Hematopoietic multipotent progenitor cell treated with erythropoietin and hydrocortisone succinate and interleukin-3 and kit ligand, for 4 days (in vitro differentiated cells): ENCODE measurements around the gene LHPP.
A peak's percentile ranks its signal among the peaks of the same experiment; 100 is the strongest.

Experiments
- DNase-seq: peaks from one replicate; pipeline ENCODE4 v3.0.0-alpha.2; 2015

Gene LHPP

GRCh38 chr10:124522933-124523871 is 61.6 kb downstream of the LHPP start:
- no peak for DNase-seq

GRCh38 chr10:124523901-124524300 is 62.3 kb downstream of the LHPP start:
- DNase-seq = no peak

DNA sequence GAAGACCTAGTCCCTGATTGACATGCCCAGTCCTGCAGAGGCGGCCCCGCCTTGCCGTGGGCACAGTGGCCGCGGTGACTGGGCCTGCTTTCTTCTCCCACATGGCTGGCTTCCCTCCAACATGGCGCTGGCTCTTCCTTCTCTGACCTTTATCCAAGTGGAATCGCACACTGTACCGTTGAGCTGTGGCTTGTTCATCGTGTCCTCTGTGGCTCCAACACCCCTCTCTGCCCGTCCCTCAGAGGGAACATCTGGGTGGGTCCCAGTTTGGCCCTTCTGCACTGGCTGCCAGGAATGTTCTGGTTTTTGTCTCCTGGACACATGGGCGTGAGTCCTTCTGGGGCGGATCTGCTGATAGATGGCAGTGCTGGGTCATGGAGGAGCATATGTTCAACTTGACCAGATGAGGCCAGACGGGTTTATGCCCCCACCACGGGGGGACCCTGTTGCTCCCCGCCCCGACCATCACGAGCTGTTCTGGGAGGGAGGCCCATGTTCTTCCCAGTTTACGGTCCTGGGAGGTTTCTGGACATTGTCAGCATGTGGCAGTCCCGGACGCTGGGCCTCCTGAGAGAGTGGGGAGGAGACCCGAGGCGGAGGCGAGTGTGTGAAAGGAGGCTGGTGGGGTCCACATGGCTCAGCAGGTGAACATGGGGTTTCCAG is 63.5 kb downstream of the LHPP start:
- peak; percentile 62 for DNase-seq

DNA sequence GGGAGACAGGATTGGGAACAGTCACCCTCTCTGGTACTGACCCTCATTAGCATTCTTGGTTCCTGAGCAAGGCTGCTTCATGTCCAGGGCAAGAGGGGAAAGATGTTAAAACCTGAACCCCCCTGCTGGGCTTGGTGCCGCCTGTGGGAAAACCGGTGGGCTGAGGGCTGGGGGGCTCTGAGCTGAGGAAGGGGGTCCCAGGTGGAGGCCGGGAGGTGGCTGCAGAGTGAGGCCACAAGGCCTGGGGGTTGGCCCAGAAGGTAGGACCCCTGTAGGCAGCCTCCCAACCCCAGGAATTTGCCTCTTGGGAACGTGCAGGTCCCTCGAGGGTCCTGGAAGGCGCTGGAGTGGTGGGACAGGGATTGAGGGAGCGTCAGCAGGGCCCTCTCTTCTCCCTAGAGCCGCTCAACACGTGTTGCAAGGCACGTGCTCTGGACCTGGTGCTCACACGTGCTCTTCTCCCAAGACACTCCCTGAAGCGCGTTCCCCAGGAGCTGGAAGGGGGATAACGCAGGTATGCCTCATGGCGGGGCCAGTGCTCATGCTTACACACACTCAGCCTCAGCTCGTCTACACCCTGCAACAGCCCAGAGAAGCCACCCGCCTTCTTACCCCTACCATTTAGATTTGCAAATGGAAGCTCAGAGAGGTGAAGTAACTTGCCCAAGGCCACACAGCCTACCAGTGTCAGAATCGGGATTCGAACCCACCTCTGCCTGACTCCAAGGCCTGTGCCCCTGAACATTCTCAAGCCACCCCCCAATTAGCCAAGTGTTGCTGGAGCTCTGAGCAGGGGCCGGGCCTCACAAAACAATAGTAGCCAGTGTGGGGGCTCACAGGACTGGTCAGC is 64.4 kb downstream of the LHPP start:
- no peak for DNase-seq

DNA sequence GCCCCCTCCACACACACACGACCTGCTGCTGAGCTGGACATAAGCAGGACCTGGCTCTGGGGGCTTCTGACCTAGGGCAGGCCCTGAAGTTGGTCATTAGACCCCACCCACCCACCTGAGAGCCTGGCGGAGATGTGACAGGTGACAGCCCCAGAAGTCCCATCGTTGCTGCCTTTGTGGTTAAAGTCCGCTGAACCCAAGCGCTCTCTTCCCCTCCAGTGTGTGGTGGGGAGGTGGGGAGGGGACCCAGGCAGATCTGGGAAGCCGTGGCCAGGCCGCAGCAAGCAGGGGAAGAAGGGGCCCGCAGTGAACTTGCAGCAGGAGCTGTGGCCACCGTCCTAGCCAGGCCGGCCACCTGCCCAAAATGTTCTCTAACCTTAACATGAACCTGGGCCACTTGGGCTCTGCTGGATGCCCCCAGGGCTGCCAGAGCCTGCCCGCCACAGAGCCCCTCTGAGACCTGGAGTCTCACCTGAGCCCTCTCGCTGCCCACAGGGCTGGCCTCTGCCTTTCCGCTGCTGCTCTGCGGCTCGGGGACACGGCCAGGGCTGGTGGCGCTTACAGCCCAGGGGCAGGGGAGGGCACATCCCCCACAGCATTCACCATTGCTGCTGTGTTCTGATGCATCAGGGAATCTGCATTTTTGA is 65.1 kb downstream of the LHPP start:
- DNase-seq = no peak

DNA sequence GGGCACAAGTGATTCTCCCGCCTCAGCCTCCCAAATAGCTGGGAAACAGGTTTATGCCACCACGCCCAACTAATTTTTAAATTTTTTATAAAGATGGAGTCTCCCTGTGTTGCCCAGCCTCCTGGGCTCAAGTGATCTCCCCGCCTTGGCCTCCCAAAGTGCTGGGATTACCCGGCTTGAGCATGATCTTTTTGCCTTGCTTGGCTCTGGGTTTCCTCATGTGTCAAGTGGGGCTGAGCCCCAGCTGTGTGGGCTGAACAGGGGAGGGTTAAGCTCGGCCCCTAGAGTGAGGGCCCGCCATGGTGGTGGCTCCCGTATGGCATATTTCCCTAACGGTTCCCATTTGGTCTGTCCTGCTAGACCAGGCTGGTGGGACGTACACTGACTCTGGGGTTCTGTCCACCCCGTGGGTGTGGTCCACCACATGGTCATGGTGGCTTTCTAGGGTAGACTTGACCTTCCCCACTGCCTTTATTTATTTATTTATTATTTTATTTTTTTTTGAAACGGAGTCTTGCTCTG is 66.3 kb downstream of the LHPP start:
- DNase-seq = no peak

DNA sequence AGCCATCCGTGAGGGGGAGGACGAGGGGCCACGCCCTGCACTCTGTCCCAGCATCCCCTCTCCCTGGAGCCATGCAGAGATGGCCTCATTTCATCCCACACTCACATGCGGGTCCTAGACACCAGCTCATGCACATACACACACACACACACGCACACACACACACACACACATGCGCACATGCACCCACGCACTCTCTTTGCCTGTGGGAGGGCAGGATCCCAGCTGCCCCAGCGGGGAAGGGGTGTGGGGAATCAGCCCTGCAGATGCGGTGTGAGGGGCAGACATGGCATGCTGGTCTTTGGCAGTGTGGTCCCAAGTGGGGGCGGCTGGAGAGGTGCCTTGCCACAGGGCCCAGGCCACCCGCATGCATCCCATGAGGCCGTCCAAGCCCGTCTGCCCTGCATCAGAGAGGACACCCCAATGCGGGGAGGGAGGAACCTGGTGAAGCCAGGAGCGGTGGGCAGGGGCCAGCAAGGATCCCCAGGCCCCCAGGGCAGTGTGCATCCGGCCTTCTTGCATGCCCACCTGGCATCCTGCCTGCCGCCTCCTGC is 68.1 kb downstream of the LHPP start:
- DNase-seq = no peak

GRCh38 chr10:124530215-124530665 is 68.6 kb downstream of the LHPP start:
- peak; percentile 93 for DNase-seq

DNA sequence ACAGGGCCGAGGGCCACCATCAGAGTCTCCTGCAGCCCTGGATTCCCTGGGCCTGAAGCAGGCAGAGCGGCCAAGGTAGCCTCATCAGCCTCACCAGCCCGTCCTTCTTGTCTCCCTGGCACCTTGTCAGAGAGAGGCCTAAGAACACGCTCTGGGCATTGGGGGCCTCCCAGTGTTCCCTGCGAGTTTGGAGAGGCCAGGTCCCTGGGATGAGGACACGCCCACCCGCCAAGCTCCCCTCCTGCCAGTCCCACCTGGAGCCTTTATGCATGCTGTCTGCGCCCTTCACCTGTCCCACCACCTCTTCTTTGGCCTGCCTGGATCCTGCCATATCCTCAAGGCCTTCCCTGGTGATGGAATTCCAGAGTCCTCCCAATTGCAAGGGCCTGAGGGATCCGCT is 69.2 kb downstream of the LHPP start:
- DNase-seq = no peak

DNA sequence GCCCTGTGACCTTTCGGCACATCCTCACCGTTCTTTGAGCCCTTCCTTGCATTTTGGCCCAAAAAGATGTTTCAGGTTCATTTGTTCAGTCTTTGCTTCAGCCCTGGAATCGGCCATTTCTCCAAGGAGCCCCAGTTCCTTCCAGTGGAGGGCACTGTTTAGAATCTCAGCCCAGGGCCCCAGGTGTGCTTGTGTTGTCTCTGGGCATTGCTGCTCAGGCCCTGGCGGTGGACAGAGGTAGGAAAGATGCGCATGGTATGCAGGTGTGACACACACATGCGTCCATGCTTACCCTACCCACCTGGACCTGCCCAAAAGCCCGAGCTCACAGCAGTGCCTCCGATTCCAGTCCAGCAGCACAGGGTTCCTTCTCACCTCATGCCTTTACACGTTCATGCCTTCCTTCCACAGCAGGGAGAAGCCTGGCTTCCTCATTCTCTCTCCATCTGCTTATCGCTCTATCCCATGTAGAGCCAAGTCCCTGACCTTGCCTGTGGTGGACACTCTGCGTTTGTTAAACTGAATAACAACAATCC is 70.6 kb downstream of the LHPP start:
- DNase-seq = no peak

DNA sequence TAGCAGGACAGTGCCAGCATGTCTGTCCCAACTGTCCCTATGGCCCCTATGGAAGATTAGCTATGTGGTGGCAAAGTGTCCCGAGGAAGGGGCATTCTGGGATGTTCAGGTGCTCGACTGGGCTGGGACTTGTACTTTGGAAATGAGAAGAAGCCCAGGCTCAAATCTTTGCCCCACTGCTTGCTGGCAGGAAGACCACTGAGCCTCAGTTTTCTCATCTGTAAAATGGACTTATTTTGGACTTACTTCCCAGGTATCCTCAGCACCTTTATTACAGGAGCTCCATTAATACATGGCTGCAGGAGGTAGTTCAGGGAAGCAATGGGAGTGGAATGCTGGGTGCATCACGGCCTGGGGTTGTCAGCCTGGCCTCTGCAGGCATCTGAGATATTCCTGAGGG is 71.2 kb downstream of the LHPP start:
- no peak for DNase-seq

GRCh38 chr10:124533266-124533665 is 71.6 kb downstream of the LHPP start:
- DNase-seq = no peak

- DNase-seq = peak; percentile 78
Measured at GRCh38 chr10:124534231-124534798, 72.7 kb downstream of the LHPP start.

DNA sequence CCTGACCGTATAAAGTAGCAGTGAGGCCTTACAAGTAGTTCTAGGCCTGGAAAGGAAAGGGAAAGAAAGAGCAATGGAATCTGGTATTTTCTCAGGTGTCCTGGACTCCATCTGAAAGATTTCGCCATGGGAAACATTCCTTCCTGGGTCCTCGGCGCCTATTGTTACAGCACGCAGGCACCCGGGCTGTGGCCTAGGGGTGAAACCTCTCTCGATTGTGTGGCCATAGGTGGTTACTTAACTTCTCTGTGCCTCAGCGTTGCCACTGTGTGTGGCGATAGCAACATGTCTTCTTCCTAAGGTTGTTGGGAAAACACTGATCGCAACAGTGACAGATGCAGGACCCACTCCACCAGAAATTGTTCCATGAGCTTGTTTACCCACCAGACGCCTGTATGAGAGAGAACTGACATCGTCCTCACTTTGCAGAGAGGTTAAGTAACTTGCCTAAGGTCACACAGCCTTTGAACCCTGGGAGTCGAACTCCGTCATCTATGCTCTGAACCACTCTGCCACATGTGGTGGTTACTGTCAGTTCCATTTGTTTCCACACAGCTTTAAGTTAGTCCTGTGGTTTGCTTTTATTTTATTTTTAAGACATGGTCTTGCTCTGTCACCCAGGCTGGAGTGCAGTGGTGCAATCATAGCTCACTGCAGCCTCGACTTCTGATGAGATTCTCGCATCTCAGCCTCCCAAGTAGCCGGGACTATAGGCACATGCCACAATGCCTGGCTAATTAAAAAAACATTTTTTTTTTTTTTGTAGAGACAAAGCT is 73.4 kb downstream of the LHPP start:
- no peak for DNase-seq

GRCh38 chr10:124535731-124536495 is 74.3 kb downstream of the LHPP start:
- no peak for DNase-seq

DNA sequence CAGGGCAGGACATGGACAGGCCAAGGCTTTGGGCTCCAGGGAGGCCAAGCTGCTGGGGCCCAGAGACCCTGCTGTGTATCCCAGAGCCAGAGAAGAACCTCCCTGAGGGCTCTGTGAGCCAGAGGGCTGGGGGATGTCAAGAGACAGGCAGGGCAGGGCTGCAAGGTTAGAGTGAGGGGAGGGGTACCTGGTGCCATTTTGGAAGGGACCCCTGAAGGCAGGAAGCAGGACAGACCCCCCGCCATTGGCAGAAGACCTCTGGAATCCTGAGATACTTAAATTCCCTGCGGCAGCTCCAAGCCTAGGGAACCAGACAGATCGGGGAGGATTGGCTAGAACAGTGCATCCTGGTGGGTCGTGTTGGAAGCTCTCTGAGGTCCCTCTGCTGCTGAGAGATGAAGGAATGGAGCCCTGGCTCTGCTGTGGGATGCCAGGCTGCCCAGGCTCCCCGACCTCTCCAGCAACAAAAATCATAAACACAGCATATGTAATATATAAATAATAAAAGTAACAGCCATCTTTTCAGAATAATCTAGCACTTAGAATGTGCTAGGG is 75.0 kb downstream of the LHPP start:
- DNase-seq = no peak

GRCh38 chr10:124537166-124537725 is 75.6 kb downstream of the LHPP start:
- no peak for DNase-seq

GRCh38 chr10:124537891-124538290 is 76.3 kb downstream of the LHPP start:
- no peak for DNase-seq

DNA sequence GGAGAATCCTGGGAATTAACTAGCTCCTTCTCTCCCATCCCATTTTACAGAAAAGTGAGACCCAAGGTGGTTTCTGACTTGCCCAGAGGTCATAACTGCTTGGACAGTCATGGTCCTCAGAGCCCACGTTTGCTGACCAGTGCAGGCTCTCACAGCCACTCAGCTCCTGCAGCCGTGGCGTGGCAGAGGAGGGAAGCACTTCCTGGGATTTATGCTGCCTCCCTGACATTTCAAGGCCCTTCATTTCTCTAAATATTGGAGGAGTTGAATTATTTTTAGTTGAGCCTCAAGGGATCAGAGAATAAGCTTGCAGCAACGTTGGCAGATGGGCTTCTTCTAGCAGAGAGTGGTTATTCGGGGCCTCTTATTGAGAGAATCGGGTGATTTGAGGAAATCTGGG is 77.1 kb downstream of the LHPP start:
- no peak for DNase-seq
